GM18907 (cell line): ENCODE data around the gene ANO10.
"Not testable (repeated sequence)": the region's sequence is repeated elsewhere in the genome, so short reads cannot be mapped to it uniquely, and the experiment has no call there.

Source experiments
- ATAC-seq: cut with Tn5 transposase; IDR thresholded peaks from one replicate; pipeline ENCODE4 v1.9.1; 2021; ENCODE audit warnings: mild to moderate bottlenecking, moderate library complexity; ENCODE audit not compliant: unreplicated experiment

ANO10 gene

GRCh38 chr3:43629741-43630140 lies 7.9 kb upstream of the ANO10 start:
- no peak for ATAC-seq

DNA sequence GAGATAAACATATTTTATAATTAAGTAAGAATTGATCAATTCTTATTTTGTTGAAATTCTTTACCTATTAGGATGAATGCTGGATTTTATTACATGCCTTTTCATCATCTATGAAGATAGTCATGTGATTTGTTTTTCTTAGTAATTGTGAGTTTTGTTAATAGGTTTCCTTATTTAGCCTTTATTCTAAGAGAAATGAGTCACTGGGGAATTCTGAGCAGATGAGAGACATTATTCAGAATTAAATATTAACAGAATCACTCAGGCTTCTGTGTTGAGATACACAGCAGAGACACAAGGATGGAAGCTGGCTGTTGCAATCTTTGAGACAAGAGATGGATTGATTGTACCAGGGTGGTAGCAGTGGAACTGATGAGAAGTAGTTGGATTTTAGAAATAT lies 7.4 kb upstream of the ANO10 start:
- ATAC-seq = no peak

DNA sequence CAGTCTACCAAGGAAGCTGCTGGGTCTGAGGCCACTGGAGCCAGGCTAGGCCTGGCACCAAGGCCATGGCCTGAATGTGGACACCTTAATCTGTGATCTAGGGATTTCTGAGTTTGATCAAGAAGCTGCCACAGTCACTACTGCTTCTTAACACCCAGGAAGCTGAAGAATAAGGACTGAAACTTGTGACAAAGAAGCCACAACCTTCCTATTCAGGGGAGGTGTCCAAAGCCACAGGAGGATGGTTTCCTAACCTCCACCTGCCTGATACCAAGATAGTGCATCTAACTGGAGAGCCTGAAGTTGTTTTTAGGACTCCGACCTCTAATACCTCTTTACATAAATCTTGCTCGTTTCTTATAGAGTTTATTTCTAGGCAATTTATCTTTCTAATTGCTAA lies 5.5 kb upstream of the ANO10 start:
- ATAC-seq = no peak

GRCh38 chr3:43624619-43625305 lies 3.0 kb upstream of the ANO10 start:
- no peak for ATAC-seq

DNA sequence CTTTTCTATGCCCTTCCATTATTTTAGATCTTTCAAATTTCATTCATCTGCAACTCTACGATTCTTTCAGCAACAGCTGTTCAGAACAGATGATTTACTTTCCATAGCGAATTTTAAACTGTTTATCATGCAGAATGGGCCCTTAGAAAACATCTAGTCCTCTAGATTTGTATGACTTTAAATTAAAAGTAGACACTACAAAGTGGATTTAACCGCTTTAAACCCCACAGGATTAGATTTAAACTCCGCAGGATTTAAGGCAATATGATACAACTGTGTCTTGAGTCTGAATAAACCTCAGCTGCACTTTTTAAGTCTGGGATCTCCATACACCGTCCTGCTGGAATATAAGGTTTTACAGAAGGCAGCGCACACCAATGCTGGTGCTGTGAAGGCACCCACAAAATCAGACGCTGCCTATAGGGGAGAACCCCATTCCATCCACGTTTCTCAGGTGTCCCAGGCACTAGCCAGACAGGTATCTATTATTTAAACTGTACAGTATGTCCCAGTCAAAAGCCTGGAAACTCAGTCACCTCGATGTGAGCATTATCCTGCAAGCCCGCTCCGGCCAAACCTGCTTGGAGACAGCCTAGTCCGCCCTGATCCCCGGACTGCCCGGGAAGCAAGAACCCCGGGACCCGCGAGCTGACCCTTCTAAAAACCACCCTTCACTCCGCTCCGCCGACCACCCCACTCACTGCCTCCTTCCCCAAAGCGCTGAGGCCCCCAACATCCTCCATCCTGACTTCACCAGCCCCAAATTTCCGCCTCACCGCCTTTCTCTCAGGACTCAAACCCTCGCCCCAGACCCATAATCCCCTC lies 768 bp downstream of the ANO10 start:
- ATAC-seq = no peak

DNA sequence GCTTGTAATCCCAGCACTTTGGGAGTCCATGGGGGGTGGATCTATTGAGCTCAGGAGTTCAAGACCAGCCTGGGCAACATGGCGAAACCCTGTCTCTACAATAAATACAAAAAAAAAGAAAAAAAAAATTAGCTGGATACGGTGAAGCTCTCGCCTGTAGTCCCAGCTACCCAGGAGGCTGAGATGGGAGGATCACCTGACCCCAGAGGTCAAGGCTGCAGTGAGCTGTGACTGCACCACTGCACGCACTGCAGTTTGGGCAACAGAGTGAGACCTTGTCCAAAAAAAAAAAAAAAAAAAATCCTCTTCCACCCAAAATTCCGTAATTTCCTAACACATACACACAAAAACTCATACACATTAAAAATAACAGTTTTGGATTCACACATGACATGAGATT lies 2.2 kb downstream of the ANO10 start:
- ATAC-seq = no peak

DNA sequence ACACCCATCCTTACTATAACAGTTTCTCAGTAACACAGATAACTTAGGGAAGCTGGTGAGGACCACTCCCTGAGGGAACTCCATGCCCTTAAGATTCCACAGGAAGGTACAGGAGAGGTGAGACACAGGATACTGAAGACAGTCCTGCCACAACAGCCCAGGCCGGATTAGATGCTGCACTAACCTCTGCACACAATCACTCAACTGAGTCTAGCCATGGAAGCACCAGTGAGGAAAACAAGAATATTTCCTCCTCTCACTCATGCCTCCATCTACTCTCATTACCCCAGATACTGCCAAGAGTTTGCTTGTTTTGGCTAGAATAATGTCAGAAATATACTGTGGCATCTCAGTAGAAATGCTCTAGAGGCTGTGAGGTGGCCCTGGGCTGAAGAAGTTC lies 3.7 kb downstream of the ANO10 start:
- no peak for ATAC-seq

DNA sequence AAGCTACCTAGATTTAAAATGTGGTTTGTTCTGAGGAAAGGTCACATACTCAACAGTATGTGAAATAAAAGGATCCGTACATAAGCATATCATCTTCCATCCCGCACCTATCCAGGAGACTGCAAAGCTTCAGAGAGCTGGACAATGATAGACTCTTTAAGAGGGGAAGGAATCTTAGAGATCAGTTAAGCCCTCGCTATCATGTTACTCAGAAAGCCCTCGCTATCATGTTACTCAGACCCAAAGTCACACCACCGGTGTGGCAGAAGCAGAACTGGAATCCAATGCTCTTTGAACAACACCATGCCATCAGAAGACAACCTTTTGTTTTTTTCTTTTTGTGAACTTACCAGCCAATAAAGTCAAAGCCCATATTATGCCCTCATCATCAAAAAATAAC lies 5.8 kb downstream of the ANO10 start:
- ATAC-seq = no peak

- no peak for ATAC-seq
These were observed 6.7 kb downstream of the ANO10 start for GRCh38 chr3:43615133-43615532.

DNA sequence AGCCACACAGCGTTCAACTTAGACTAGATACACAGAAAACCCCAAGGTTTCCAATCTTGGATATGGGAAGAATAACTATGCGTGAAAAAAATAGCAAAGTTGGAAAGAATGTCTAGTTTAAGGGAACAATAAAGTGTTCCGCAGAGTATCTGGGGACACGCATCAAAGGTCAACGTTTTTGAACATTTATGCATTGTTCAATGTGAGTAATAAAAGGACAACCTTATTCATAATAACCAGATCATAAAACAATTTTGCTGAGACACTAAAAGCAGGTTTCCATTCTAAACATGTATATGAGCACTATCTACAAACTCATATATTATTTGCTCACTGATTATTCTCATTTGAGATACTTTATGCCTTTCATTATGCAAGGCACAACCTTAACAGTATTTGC lies 7.8 kb downstream of the ANO10 start:
- ATAC-seq = no peak

DNA sequence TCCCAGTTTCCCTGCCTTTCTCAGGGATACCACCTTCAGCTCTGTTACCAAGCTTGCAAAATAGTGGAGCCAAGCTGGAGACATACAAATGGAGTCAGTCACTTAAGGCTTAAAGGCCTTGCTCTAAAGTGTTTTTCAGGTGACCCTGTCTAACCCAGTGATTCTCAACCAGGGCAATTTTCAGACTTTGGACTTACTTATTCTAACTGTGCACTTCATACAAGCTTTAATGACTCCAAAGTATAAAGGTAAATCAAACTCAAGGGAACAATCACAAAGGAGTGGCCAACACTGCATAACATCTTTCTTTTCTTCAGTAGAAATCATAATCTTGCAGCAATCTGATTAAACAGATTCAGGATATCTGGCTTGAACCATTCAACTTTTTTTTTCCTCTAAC lies 9.4 kb downstream of the ANO10 start:
- ATAC-seq = no peak

GRCh38 chr3:43609406-43609805 lies 12.4 kb downstream of the ANO10 start:
- no peak for ATAC-seq

- ATAC-seq = no peak
These were observed 13.1 kb downstream of the ANO10 start for GRCh38 chr3:43608751-43609150.

DNA sequence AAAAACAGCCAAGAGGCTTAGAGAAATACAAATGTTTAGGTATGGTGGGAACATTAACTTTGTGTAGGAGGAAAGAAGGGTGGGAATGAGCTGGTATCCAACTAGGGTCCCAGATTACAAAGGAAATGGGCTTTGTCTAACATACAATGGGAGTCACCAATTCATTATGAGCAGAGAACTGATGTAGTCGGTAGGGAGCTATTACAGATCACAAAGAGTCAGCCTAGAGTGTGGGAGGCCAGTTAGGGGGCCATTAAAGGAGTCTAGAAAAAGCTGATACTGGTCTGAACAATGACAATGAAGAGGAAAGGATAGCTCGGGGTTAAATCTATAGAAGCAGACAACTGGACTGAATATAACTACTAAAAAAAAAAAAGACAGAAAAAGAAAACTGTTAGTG lies 15.5 kb downstream of the ANO10 start:
- no peak for ATAC-seq

- ATAC-seq = not testable (repeated sequence)
These were observed 21.9 kb downstream of the ANO10 start for GRCh38 chr3:43599959-43600358.

- no peak for ATAC-seq
These were observed 23.9 kb downstream of the ANO10 start for GRCh38 chr3:43597961-43598360.

- not testable (repeated sequence) for ATAC-seq
These were observed 25.6 kb downstream of the ANO10 start for GRCh38 chr3:43596178-43596577.

DNA sequence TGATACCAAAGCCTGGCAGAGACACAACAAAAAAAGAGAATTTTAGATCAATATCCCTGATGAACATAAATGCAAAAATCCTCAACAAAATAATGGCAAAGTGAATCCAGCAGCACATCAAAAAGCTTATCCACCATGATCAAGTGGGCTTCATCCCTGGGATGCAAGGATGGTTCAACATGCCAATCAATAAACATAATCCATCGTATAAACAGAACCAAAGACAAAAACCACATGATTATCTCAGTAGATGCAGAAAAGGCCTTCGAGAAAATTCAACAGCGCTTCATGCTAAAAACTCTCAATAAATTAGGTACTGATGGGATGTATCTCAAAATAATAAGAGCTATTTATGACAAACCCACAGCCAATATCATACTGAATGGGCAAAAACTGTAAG lies 26.5 kb downstream of the ANO10 start:
- ATAC-seq = not testable (repeated sequence)

GRCh38 chr3:43593588-43593987 lies 28.2 kb downstream of the ANO10 start:
- not testable (repeated sequence) for ATAC-seq

DNA sequence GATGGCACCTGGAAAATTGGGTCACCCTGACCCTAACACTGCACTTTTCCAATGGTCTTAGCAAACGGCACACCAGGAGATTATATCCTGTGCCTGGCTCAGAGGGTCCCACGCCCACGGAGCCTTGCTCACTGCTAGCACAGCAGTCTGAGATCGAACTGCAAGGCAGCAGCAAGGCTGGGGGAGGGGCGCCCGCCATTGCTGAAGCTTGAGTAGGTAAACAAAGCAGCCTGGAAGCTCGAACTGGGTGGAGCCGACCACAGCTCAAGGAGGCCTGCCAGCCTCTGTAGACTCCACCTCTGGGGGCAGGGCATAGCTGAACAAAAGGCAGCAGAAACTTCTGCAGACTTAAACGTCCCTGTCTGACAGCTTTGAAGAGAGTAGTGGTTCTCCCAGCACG lies 29.9 kb downstream of the ANO10 start:
- not testable (repeated sequence) for ATAC-seq

- ATAC-seq = no peak
These were observed 34.5 kb downstream of the ANO10 start for GRCh38 chr3:43587303-43587702.

DNA sequence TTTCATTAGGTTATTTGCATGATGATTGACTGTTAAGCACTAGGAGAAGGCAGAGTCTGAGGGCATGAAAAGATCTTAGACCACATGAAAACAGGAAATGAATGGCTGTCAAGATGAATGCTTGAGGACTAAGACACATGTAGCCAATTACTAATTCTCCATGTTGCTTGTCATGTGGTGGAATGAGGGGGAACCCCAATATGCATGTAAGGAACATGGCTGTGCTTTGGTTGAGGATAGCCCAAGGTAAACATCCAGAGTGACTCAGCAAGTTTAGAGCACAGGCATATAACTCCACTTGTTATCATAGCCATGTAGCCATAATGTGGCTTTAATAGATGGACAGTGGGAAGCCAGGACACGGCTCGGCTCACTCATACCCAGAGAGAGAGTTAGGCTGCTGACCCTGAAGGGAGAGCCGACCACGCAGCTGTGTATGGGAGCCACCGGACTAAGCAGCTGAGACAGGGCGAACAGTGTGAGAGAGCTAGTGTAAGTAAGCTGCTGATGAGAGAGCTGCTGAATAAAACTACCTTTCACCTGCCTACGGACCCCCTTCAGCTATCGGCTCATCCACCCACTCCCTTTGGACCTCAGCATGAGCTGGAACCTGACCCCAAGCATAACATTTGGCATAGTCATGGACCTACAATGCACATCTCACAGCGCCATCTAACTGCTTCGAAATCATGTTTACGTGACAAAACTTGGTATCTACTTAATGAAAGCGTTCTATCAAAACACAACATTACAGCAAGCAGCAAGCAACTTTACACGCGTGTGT lies 37.6 kb downstream of the ANO10 start:
- peak; percentile 45 for ATAC-seq
